Body of pancreas (tissue), 4 donors: ENCODE results near the gene BCL7A.

Experiments
- POLR2A ChIP-seq, 3 donors: fragments of 450-650 bp; IDR thresholded peaks; one replicate each; pipeline ENCODE4 v1.6.1; 2016; ENCODE audit warnings: antibody characterized with exemption in 3 of 3, mild to moderate bottlenecking in 2 of 3
- TF ChIP-seq, protein P1 (sequence below), 7 experiments: fragments of 450-650 bp in 4 of 7; fragments of 200-600 bp in 3 of 7; sonication (generic) in 3 of 7; IDR thresholded peaks; one replicate each; pipeline ENCODE4 v1.5.1; 2016 to 2019; ENCODE audit warnings: antibody characterized with exemption in 7 of 7

DNA sequence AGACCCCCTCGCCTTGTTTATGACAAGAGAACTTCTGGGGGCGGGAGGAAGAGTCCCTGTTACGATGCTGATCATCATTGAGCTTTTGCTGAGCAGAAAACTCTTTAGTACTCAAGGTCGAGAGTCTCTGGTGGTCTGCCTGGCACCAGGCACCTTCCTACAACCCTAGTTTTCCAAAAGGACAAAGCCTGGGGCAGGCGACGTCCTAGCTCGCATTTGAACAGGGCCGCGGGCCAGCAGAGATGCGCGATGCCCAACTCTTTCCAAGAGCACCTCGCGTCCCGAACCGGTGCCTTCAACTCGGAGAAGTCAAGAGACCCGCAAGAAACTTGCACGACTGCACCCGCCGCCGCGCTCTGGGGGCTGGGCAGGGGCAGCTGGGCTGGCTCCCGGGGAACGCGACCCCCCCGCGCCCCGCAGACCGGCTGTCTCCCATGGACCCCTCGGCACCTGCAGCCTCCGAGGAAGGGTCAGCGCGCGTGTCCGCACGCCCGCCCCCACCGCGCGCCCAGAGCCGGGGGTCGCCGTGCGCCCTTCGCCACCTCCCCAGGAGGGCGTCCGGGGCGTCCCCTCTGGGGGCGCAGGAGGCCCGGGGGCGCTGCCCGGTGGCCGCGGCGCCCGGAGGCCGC lies 377 bp upstream of the BCL7A start:
- TF ChIP-seq POLR2A (IDR thresholded peaks at IDR 0.05), result no peak
- TF ChIP-seq, protein P1, sequence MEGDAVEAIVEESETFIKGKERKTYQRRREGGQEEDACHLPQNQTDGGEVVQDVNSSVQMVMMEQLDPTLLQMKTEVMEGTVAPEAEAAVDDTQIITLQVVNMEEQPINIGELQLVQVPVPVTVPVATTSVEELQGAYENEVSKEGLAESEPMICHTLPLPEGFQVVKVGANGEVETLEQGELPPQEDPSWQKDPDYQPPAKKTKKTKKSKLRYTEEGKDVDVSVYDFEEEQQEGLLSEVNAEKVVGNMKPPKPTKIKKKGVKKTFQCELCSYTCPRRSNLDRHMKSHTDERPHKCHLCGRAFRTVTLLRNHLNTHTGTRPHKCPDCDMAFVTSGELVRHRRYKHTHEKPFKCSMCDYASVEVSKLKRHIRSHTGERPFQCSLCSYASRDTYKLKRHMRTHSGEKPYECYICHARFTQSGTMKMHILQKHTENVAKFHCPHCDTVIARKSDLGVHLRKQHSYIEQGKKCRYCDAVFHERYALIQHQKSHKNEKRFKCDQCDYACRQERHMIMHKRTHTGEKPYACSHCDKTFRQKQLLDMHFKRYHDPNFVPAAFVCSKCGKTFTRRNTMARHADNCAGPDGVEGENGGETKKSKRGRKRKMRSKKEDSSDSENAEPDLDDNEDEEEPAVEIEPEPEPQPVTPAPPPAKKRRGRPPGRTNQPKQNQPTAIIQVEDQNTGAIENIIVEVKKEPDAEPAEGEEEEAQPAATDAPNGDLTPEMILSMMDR (IDR thresholded peaks at IDR 0.05), result no peak
